ENCODE data around the gene MAPK10. TPM values are rescaled to one million over a fixed set of nuclear protein-coding genes. Genes with fewer than 3 reads are reported as not detected.

The MAPK10 gene
- total and polyA plus RNA-seq, 2 experiments from 2014 or later = 3.6 to 8.1 TPM

GRCh38 chr4:86092684-86093083 is 267.2 kb downstream of the MAPK10 start:
- Histone ChIP-seq H4K20me1 (replicated peaks; ENCODE audit: insufficient read depth) (no peaks in the 10 kb centered on the region), H3K9me2 (ENCODE audit: insufficient read depth) (no peaks in the 10 kb centered on the region), H3K27ac (ENCODE audit: low read depth) (no peak overlapping the region), H3K36me3 (ENCODE audit: insufficient read depth) (no peaks in the 10 kb centered on the region), H3F3A (replicated peaks; ENCODE audit: low read depth) (no peaks in the 10 kb centered on the region), H3K27me3 (ENCODE audit: insufficient read depth) (no peaks in the 10 kb centered on the region), H3K79me2 (replicated peaks; ENCODE audit: insufficient read depth) (no peaks in the 10 kb centered on the region), H3K4me2 (no peak overlapping the region), H2AFZ (no peak overlapping the region), H3K4me1 (ENCODE audit: insufficient read depth) (peaks cover 11% of the 10 kb centered on the region), H3K4me3 (no peak overlapping the region)
- TF ChIP-seq CREB1 (CRISPR knock-in tag; IDR thresholded peaks at IDR 0.05; ENCODE audit: low read depth) = no peak
- TF ChIP-seq ZNF331 (CRISPR knock-in tag; IDR thresholded peaks at IDR 0.05; ENCODE audit: low read depth) = no peak
- TF ChIP-seq JUNB (IDR thresholded peaks at IDR 0.05; ENCODE audit: unreplicated experiment) = no peak
- no peak for TF ChIP-seq CTCF (conservative IDR thresholded peaks at IDR 0.05; ENCODE audit: low read depth in 2 of 2)
- TF ChIP-seq EZH2phosphoT487 (IDR thresholded peaks at IDR 0.05; ENCODE audit: unreplicated experiment) = no peak
- no peak for TF ChIP-seq NANOG (IDR thresholded peaks at IDR 0.05; ENCODE audit: borderline replicate concordance)
- TF ChIP-seq REST (IDR thresholded peaks at IDR 0.05; ENCODE audit: unreplicated experiment) = no peak
- TF ChIP-seq EZH2 (IDR thresholded peaks at IDR 0.05; ENCODE audit: low read depth, unreplicated experiment) = no peak
- no peak for TF ChIP-seq STAT1 (IDR thresholded peaks at IDR 0.05; ENCODE audit: unreplicated experiment)
- TF ChIP-seq ZNF114 (CRISPR knock-in tag; IDR thresholded peaks at IDR 0.05) = no peak
- no peak for TF ChIP-seq ZNF462 (CRISPR knock-in tag; IDR thresholded peaks at IDR 0.05)
- no peak for TF ChIP-seq POLR2AphosphoS5 (IDR thresholded peaks at IDR 0.05; ENCODE audit: low read depth)
- TF ChIP-seq ETS1 (IDR thresholded peaks at IDR 0.05) = no peak
- no peak for ATAC-seq
- no peak overlapping the region for H3K4me3 Mint-ChIP-seq
- no peaks in the 10 kb centered on the region for H3K9me3 Mint-ChIP-seq
- H3K27ac Mint-ChIP-seq = no peak overlapping the region
- no peaks in the 10 kb centered on the region for H3K27me3 Mint-ChIP-seq (ENCODE audit: insufficient read depth, low read depth, poor library complexity)
- no peaks in the 10 kb centered on the region for H3K36me3 Mint-ChIP-seq (ENCODE audit: low read depth)
- H3K4me1 Mint-ChIP-seq = peaks cover 16% of the 10 kb centered on the region
- no peak for DNase-seq (ENCODE audit: low spot score)

All from GM23338 (cell line).